HAP-1 (cell line): ENCODE data around the gene CSNK1G2.

Experiments
- DNase-seq, 2 experiments: peaks; one replicate each; pipeline ENCODE4 v3.0.0-alpha.2; 2016 to 2020; ENCODE audit warnings: low spot score in 2 of 2
- H3K27me3 ChIP-seq: fragments of 250-450 bp; sonication (Bioruptor Pico); 2 replicates; pipeline ENCODE4 v1.5.1; 2020; ENCODE audit warnings: low read depth, mild to moderate bottlenecking, moderate library complexity
- H3K36me3 ChIP-seq: fragments of 250-450 bp; sonication (Bioruptor Pico); replicated peaks from 2 replicates; pipeline ENCODE4 v1.5.1; 2020; ENCODE audit warnings: mild to moderate bottlenecking
- H3K4me1 ChIP-seq: fragments of 250-450 bp; sonication (Bioruptor Pico); 2 replicates; pipeline ENCODE4 v1.5.1; 2020; ENCODE audit warnings: mild to moderate bottlenecking
- H3K4me3 ChIP-seq: fragments of 250-450 bp; sonication (Bioruptor Pico); 2 replicates; pipeline ENCODE4 v1.5.1; 2020; ENCODE audit warnings: mild to moderate bottlenecking, moderate library complexity
- H3K9me3 ChIP-seq: fragments of 250-450 bp; sonication (Bioruptor Pico); 2 replicates; pipeline ENCODE4 v1.5.1; 2020; ENCODE audit warnings: mild to moderate bottlenecking, moderate library complexity
- in situ Hi-C: fragments of 300-500 bp; cut with MboI; formaldehyde crosslinking; loops from 3 replicates; pipeline ENCODE4 v1.14.3; 2020; ENCODE audit warnings: low sequenced_read_pairs, inconsistent platforms, mixed read lengths

CSNK1G2 gene

GRCh38 chr19:1974381-1975161 lies 33.6 kb downstream of the CSNK1G2 start:
- no peaks in the 10 kb centered on the region for H3K9me3 ChIP-seq
- no peak for DNase-seq
- H3K36me3 ChIP-seq, result peaks cover 33% of the 10 kb centered on the region
- no peaks in the 10 kb centered on the region for H3K27me3 ChIP-seq
- no peak overlapping the region for H3K4me3 ChIP-seq
- H3K4me1 ChIP-seq, result no peaks in the 10 kb centered on the region
- in situ Hi-C loops, result no loop called here

- no peak overlapping the region for H3K4me3 ChIP-seq
- no peak for DNase-seq
- peaks cover 31% of the 10 kb centered on the region for H3K36me3 ChIP-seq
- H3K9me3 ChIP-seq, result no peaks in the 10 kb centered on the region
- in situ Hi-C loops, result no loop called here
- H3K27me3 ChIP-seq, result no peaks in the 10 kb centered on the region
- H3K4me1 ChIP-seq, result no peaks in the 10 kb centered on the region
Measured at GRCh38 chr19:1975162-1975480, 34.1 kb downstream of the CSNK1G2 start.

- H3K9me3 ChIP-seq, result no peaks in the 10 kb centered on the region
- in situ Hi-C loops, result no loop called here
Measured at GRCh38 chr19:1977120-1977519, 36.1 kb downstream of the CSNK1G2 start.

GRCh38 chr19:1978346-1978894 lies 37.4 kb downstream of the CSNK1G2 start:
- H3K4me1 ChIP-seq, result no peaks in the 10 kb centered on the region
- H3K27me3 ChIP-seq, result no peaks in the 10 kb centered on the region
- no peak overlapping the region for H3K4me3 ChIP-seq
- in situ Hi-C loops, result no loop called here
- peaks cover 49% of the 10 kb centered on the region for H3K36me3 ChIP-seq
- no peak for DNase-seq
- no peaks in the 10 kb centered on the region for H3K9me3 ChIP-seq

More at GRCh38 chr19:1977120-1977519, 36.1 kb downstream of the CSNK1G2 start:
- Histone ChIP-seq H3K36me3 (peaks cover 44% of the 10 kb centered on the region), H3K4me3 (no peak overlapping the region), H3K4me1 (no peaks in the 10 kb centered on the region), H3K27me3 (no peaks in the 10 kb centered on the region)
- DNase-seq, result no peak

- Histone ChIP-seq H3K4me3 (no peak overlapping the region), H3K27me3 (no peaks in the 10 kb centered on the region), H3K9me3 (no peaks in the 10 kb centered on the region), H3K4me1 (no peaks in the 10 kb centered on the region), H3K36me3 (peaks cover 44% of the 10 kb centered on the region)
- no peak for DNase-seq
- in situ Hi-C loops, result no loop called here
Measured at GRCh38 chr19:1979017-1979416, 38.0 kb downstream of the CSNK1G2 start.

- in situ Hi-C loops, result no loop called here
- no peaks in the 10 kb centered on the region for H3K27me3 ChIP-seq
- H3K36me3 ChIP-seq, result peaks cover 41% of the 10 kb centered on the region
- no peaks in the 10 kb centered on the region for H3K9me3 ChIP-seq
- H3K4me1 ChIP-seq, result no peaks in the 10 kb centered on the region
- no peak for DNase-seq
- H3K4me3 ChIP-seq, result no peak overlapping the region
Measured at GRCh38 chr19:1979642-1980041, 38.7 kb downstream of the CSNK1G2 start.

- DNase-seq, result no peak
- in situ Hi-C loops, result no loop called here
- H3K4me3 ChIP-seq, result no peak overlapping the region
- H3K4me1 ChIP-seq, result no peaks in the 10 kb centered on the region
- H3K36me3 ChIP-seq, result peaks cover 40% of the 10 kb centered on the region
- no peaks in the 10 kb centered on the region for H3K27me3 ChIP-seq
- no peaks in the 10 kb centered on the region for H3K9me3 ChIP-seq
Measured at GRCh38 chr19:1980091-1980808, 39.3 kb downstream of the CSNK1G2 start.

GRCh38 chr19:1980809-1981181 lies 39.8 kb downstream of the CSNK1G2 start:
- Histone ChIP-seq H3K9me3 (no peaks in the 10 kb centered on the region), H3K4me3 (no peak overlapping the region), H3K4me1 (no peaks in the 10 kb centered on the region), H3K36me3 (peaks cover 37% of the 10 kb centered on the region), H3K27me3 (no peaks in the 10 kb centered on the region)
- in situ Hi-C loops, result no loop called here
- no peak for DNase-seq

GRCh38 chr19:1981253-1981652 lies 40.3 kb downstream of the CSNK1G2 start:
- H3K27me3 ChIP-seq, result no peaks in the 10 kb centered on the region
- H3K4me1 ChIP-seq, result no peaks in the 10 kb centered on the region
- no peak overlapping the region for H3K4me3 ChIP-seq
- H3K36me3 ChIP-seq, result peaks cover 37% of the 10 kb centered on the region
- in situ Hi-C loops, result no loop called here
- no peaks in the 10 kb centered on the region for H3K9me3 ChIP-seq
- DNase-seq, result no peak

GRCh38 chr19:1984357-1984756 lies 43.4 kb downstream of the CSNK1G2 start:
- Histone ChIP-seq H3K4me1 (no peaks in the 10 kb centered on the region), H3K9me3 (no peaks in the 10 kb centered on the region), H3K27me3 (no peaks in the 10 kb centered on the region), H3K4me3 (no peak overlapping the region), H3K36me3 (peaks cover 60% of the 10 kb centered on the region)
- DNase-seq, result no peak
- in situ Hi-C loops, result no loop called here

- Histone ChIP-seq H3K9me3 (no peaks in the 10 kb centered on the region), H3K36me3 (peaks cover 67% of the 10 kb centered on the region), H3K4me3 (no peak overlapping the region), H3K4me1 (no peaks in the 10 kb centered on the region), H3K27me3 (no peaks in the 10 kb centered on the region)
- in situ Hi-C loops, result no loop called here
- DNase-seq, result no peak
Measured at GRCh38 chr19:1985588-1986356, 44.8 kb downstream of the CSNK1G2 start.

GRCh38 chr19:1986357-1987162 lies 45.6 kb downstream of the CSNK1G2 start:
- H3K36me3 ChIP-seq, result peaks cover 68% of the 10 kb centered on the region

More at GRCh38 chr19:1986357-1987162, 45.6 kb downstream of the CSNK1G2 start:
- no peaks in the 10 kb centered on the region for H3K4me1 ChIP-seq
- no peaks in the 10 kb centered on the region for H3K9me3 ChIP-seq
- no peaks in the 10 kb centered on the region for H3K27me3 ChIP-seq
- no peak overlapping the region for H3K4me3 ChIP-seq
- in situ Hi-C loops, result no loop called here
- no peak for DNase-seq
